Upper lobe of left lung (tissue), 4 donors: ENCODE data around the gene CDR2.
"Not testable (repeated sequence)": the region's sequence is repeated elsewhere in the genome, so short reads cannot be mapped to it uniquely, and the experiment has no call there.

Experiments
- POLR2A ChIP-seq, 4 donors: fragments of 450-650 bp; IDR thresholded peaks; one replicate each; pipeline ENCODE4 v1.5.1; 2016 to 2017; ENCODE audit warnings: antibody characterized with exemption in 4 of 4, mild to moderate bottlenecking in 2 of 4
- TF ChIP-seq, protein P1 (sequence below), 6 experiments: fragments of 450-650 bp in 4 of 6; fragments of 200-600 bp in 2 of 6; sonication (generic) in 2 of 6; IDR thresholded peaks; one replicate each; pipeline ENCODE4 v1.5.1; 2016 to 2019; ENCODE audit warnings: antibody characterized with exemption in 6 of 6

- TF ChIP-seq, protein P1, sequence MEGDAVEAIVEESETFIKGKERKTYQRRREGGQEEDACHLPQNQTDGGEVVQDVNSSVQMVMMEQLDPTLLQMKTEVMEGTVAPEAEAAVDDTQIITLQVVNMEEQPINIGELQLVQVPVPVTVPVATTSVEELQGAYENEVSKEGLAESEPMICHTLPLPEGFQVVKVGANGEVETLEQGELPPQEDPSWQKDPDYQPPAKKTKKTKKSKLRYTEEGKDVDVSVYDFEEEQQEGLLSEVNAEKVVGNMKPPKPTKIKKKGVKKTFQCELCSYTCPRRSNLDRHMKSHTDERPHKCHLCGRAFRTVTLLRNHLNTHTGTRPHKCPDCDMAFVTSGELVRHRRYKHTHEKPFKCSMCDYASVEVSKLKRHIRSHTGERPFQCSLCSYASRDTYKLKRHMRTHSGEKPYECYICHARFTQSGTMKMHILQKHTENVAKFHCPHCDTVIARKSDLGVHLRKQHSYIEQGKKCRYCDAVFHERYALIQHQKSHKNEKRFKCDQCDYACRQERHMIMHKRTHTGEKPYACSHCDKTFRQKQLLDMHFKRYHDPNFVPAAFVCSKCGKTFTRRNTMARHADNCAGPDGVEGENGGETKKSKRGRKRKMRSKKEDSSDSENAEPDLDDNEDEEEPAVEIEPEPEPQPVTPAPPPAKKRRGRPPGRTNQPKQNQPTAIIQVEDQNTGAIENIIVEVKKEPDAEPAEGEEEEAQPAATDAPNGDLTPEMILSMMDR (IDR thresholded peaks at IDR 0.05), result not testable (repeated sequence)
- TF ChIP-seq POLR2A (IDR thresholded peaks at IDR 0.05), result not testable (repeated sequence)
Measured at GRCh38 chr16:22301423-22301822, 73.0 kb downstream of the CDR2 start.
